ENCODE measurements around the gene TRIM33.
A peak's percentile ranks its signal among the peaks of the same experiment; 100 is the strongest.

TRIM33 gene

GRCh38 chr1:114347431-114348209 lies 163.4 kb downstream of the TRIM33 start:
- no peak for DNase-seq

GRCh38 chr1:114346480-114347029 lies 164.4 kb downstream of the TRIM33 start:
- DNase-seq, result peak; percentile 57

- DNase-seq, result no peak
These were observed 165.0 kb downstream of the TRIM33 start for GRCh38 chr1:114345930-114346479.

- no peak for DNase-seq
These were observed 166.3 kb downstream of the TRIM33 start for GRCh38 chr1:114344656-114345055.

Measured in DMS 273 treated with DMSO at 0.1 percent for 48 hours (cell line).